ENCODE data around the gene TINCR. TPM values are rescaled to one million over a fixed set of nuclear protein-coding genes. Genes with fewer than 3 reads are reported as not detected.

The TINCR gene
- total RNA-seq, 2 experiments from 2014 or later = 0.38 to 0.50 TPM

- H3K4me3 Mint-ChIP-seq = no peak overlapping the region
- no peak for TF ChIP-seq CTCF (IDR thresholded peaks at IDR 0.05)
- H3K9me3 Mint-ChIP-seq = peaks cover 7% of the 10 kb centered on the region
- CTCF ChIA-PET = no interaction called here
- peaks cover 6% of the 10 kb centered on the region for H3K36me3 Mint-ChIP-seq (ENCODE audit: low read depth)
- intact Hi-C loops (cut with micrococcal nuclease) = no loop called here
- H3K4me1 Mint-ChIP-seq (ENCODE audit: low read depth) = no peaks in the 10 kb centered on the region
- DNase-seq = no peak
- H3K27ac Mint-ChIP-seq = no peak overlapping the region
- ATAC-seq = no peak
- H3K27me3 Mint-ChIP-seq = peaks cover 19% of the 10 kb centered on the region
- POLR2A ChIA-PET = no interaction called here
Observed at GRCh38 chr19:5557691-5558090, 10.1 kb downstream of the TINCR start.

- TF ChIP-seq CTCF (IDR thresholded peaks at IDR 0.05) = no peak
- Mint-ChIP-seq H3K4me1 (ENCODE audit: low read depth) (no peaks in the 10 kb centered on the region), H3K36me3 (ENCODE audit: low read depth) (no peaks in the 10 kb centered on the region), H3K9me3 (no peaks in the 10 kb centered on the region), H3K27me3 (peaks cover 9% of the 10 kb centered on the region), H3K27ac (no peak overlapping the region), H3K4me3 (no peak overlapping the region)
- ChIA-PET POLR2A (no interaction called here), CTCF (interaction anchor here (1.4 kb wide), 1 partner anchor 24 kb away, joined by 3 read pairs; no protein-coding TSS in a partner anchor)
- DNase-seq (no peak), ATAC-seq (no peak)
- intact Hi-C loops (cut with micrococcal nuclease) = no loop called here
Observed at GRCh38 chr19:5554828-5555227, 12.9 kb downstream of the TINCR start.

- intact Hi-C loops (cut with micrococcal nuclease) = no loop called here
- no peak overlapping the region for H3K4me3 Mint-ChIP-seq
- H3K36me3 Mint-ChIP-seq (ENCODE audit: low read depth) = no peaks in the 10 kb centered on the region
- no peak overlapping the region for H3K27ac Mint-ChIP-seq
- ChIA-PET CTCF (no interaction called here), POLR2A (no interaction called here)
- DNase-seq (no peak), ATAC-seq (no peak)
- no peak for TF ChIP-seq CTCF (IDR thresholded peaks at IDR 0.05)
- no peaks in the 10 kb centered on the region for H3K4me1 Mint-ChIP-seq (ENCODE audit: low read depth)
- H3K9me3 Mint-ChIP-seq = no peaks in the 10 kb centered on the region
- H3K27me3 Mint-ChIP-seq = peaks cover 11% of the 10 kb centered on the region
Observed at GRCh38 chr19:5553892-5554291, 13.9 kb downstream of the TINCR start.

- Mint-ChIP-seq H3K4me3 (no peak overlapping the region), H3K27me3 (peaks cover 3% of the 10 kb centered on the region), H3K27ac (no peak overlapping the region), H3K36me3 (ENCODE audit: low read depth) (no peaks in the 10 kb centered on the region), H3K9me3 (no peaks in the 10 kb centered on the region), H3K4me1 (ENCODE audit: low read depth) (peaks cover 3% of the 10 kb centered on the region)
- intact Hi-C loops (cut with micrococcal nuclease) = no loop called here
- ChIA-PET POLR2A (no interaction called here), CTCF (interaction anchor here (0.9 to 2.7 kb wide), 9 partner anchors 13 to 139 kb away, joined by 3 to 14 read pairs (median 4); partner anchors contain the start of gene TINCR)
- TF ChIP-seq CTCF (IDR thresholded peaks at IDR 0.05) = peak; percentile 57
- DNase-seq (peak; percentile 63), ATAC-seq (peak; percentile 49)
Observed at GRCh38 chr19:5547881-5548280, 19.9 kb downstream of the TINCR start.

- H3K9me3 Mint-ChIP-seq = no peaks in the 10 kb centered on the region
- H3K4me1 Mint-ChIP-seq (ENCODE audit: low read depth) = peaks cover 3% of the 10 kb centered on the region
- peaks cover 1% of the 10 kb centered on the region for H3K27me3 Mint-ChIP-seq
- ChIA-PET POLR2A (no interaction called here), CTCF (interaction anchor here (0.9 to 2.7 kb wide), 3 partner anchors 11 to 141 kb away, joined by 3 to 9 read pairs (median 8); no protein-coding TSS in a partner anchor)
- no peak overlapping the region for H3K27ac Mint-ChIP-seq
- DNase-seq = no peak
- ATAC-seq = no peak
- TF ChIP-seq CTCF (IDR thresholded peaks at IDR 0.05) = no peak
- intact Hi-C loops (cut with micrococcal nuclease) = no loop called here
- no peaks in the 10 kb centered on the region for H3K36me3 Mint-ChIP-seq (ENCODE audit: low read depth)
- no peak overlapping the region for H3K4me3 Mint-ChIP-seq
Observed at GRCh38 chr19:5545984-5546383, 21.8 kb downstream of the TINCR start.

All from activated CD8-positive, alpha-beta T cell treated with anti-CD3 and anti-CD28 coated beads for 36 hours (primary cell).